ENCODE measurements around the gene EIF5B. TPM values are rescaled to one million over a fixed set of nuclear protein-coding genes. Genes with fewer than 3 reads are reported as not detected.

The EIF5B gene
- total and polyA plus RNA-seq, 2 of the 4 experiments (the other 2 are of a cell fraction), result 19.7 to 21.8 TPM

DNA sequence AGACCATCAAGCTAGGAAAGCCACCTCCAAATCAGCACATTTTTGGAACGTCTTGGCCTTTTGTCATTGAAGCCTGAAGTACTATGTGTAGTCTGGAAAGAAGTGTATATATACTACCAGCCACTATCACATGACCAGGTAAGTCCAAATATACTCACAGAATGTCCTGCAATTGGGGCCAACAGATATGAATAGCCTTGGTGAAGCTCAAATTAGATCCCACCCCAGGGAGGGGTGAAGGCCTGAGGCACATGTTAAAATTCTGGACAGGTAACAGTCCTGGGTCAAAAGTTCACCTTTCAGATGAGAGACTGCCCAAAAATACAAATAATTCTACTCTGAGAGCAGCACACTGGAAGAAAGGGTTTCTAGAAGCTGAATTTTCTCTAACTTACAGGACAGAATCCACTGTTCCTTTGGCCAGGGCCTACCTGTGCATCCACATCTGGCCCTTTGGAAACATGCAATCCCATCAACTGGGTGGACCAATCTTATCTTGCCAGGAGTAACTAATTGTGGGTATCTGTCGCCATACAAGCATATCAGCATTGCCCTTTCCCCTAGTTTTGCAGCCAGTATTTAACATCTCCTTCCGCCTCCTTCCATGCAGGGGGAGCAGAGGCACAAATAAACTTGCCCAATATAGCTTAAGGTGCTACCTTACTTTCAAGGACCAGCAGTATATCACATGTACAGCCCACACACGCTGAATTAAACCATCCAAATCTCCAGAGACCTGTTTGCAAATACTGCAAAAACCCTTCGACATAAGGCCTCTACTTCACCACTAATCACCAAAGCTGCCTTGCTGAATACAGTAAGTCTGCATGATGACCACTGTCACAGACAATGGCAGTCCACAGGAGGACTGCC lies 67.8 kb downstream of the EIF5B start:
- dilution Hi-C loops (cut with HindIII; ENCODE audit: low sequenced_read_pairs, unreplicated experiment), result no loop called here
- Histone ChIP-seq H2BK120ac (ENCODE audit: low read depth, low read length) (no peak overlapping the region), H3K79me1 (ENCODE audit: low read depth in 1 of 2, low read length in 2 of 2) (peaks cover 0 to 6% of the 10 kb centered on the region in 2 experiments; a peak in 3 of 4 replicates), H3K4me1 (ENCODE audit: control insufficient read depth, insufficient read depth, low read length) (no peaks in the 10 kb centered on the region), H3K18ac (ENCODE audit: low read depth, low read length) (no peak overlapping the region), H3K4me2 (ENCODE audit: low read depth, low read length) (no peak overlapping the region), H3K27me3 (ENCODE audit: control insufficient read depth, insufficient read depth, low read length) (no peaks in the 10 kb centered on the region), H2AK5ac (ENCODE audit: low read depth, low read length) (no peak overlapping the region), H2BK20ac (ENCODE audit: low read depth, low read length) (no peak overlapping the region), H3K9ac (ENCODE audit: low read depth, low read length) (no peak overlapping the region), H3K4ac (ENCODE audit: low read depth, low read length) (no peak overlapping the region), H3K27ac (ENCODE audit: insufficient read depth, low read length) (no peak overlapping the region), H2AFZ (replicated peaks; ENCODE audit: low read length, poor library complexity) (no peak overlapping the region), H2AK9ac (replicated peaks; ENCODE audit: low read depth, low read length, poor library complexity) (no peak overlapping the region), H3K36me3 (ENCODE audit: control insufficient read depth, insufficient read depth, low read length) (peaks cover 36% of the 10 kb centered on the region), H4K8ac (ENCODE audit: low read depth in 2 of 2, low read length in 2 of 2) (no peak overlapping the region), H4K20me1 (ENCODE audit: insufficient read depth, low read length) (no peaks in the 10 kb centered on the region), H2BK15ac (ENCODE audit: low read depth, low read length) (no peak overlapping the region), H3K14ac (replicated peaks; ENCODE audit: low read depth, low read length) (no peak overlapping the region), H4K5ac (ENCODE audit: low read depth, low read length) (no peak overlapping the region), H4K91ac (ENCODE audit: insufficient read depth, low read depth, low read length) (no peak overlapping the region), H3K56ac (ENCODE audit: extremely low read depth, insufficient read depth, low read length) (no peak overlapping the region), H2BK5ac (ENCODE audit: low read depth, low read length, poor library complexity, severe bottlenecking) (no peak overlapping the region), H3K9me3 (ENCODE audit: control insufficient read depth, insufficient read depth, low read length) (no peaks in the 10 kb centered on the region), H3K9me1 (ENCODE audit: insufficient read depth, low read length) (no peaks in the 10 kb centered on the region; the same call in 1 of the 2 replicates), H3K4me3 (ENCODE audit: insufficient read depth, low read depth, low read length) (no peak overlapping the region), H3K23ac (ENCODE audit: low read depth, low read length) (no peak overlapping the region)
- in situ Hi-C loops (cut with MboI; ENCODE audit: low sequenced_read_pairs), result no loop called here
- ATAC-seq (ENCODE audit: low read depth), result no peak
- 100% methylated on average over 1 of the region's 5 CpGs; no CpG with 5 or more reads in 1 of the 2 experiments for WGBS, 2 experiments (ENCODE audit: extremely low coverage in 2 of 2, insufficient read length in 1 of 2)
- POLR2A ChIA-PET (ENCODE audit: unreplicated experiment), result no interaction called here
- no peak for TF ChIP-seq RCOR1 (IDR thresholded peaks at IDR 0.05; ENCODE audit: insufficient replicate concordance, low read length)
- no peak for TF ChIP-seq CHD1 (IDR thresholded peaks at IDR 0.05; ENCODE audit: low read depth, low read length)
- TF ChIP-seq SMC3 (IDR thresholded peaks at IDR 0.05; ENCODE audit: low read depth, low read length), result no peak
- no peak for TF ChIP-seq FOS (IDR thresholded peaks at IDR 0.05; ENCODE audit: low read depth, low read length)
- TF ChIP-seq BHLHE40 (IDR thresholded peaks at IDR 0.05; ENCODE audit: low read depth, low read length), result no peak
- TF ChIP-seq MAZ (IDR thresholded peaks at IDR 0.05; ENCODE audit: borderline replicate concordance, low read depth, low read length), result no peak
- TF ChIP-seq, protein P1, sequence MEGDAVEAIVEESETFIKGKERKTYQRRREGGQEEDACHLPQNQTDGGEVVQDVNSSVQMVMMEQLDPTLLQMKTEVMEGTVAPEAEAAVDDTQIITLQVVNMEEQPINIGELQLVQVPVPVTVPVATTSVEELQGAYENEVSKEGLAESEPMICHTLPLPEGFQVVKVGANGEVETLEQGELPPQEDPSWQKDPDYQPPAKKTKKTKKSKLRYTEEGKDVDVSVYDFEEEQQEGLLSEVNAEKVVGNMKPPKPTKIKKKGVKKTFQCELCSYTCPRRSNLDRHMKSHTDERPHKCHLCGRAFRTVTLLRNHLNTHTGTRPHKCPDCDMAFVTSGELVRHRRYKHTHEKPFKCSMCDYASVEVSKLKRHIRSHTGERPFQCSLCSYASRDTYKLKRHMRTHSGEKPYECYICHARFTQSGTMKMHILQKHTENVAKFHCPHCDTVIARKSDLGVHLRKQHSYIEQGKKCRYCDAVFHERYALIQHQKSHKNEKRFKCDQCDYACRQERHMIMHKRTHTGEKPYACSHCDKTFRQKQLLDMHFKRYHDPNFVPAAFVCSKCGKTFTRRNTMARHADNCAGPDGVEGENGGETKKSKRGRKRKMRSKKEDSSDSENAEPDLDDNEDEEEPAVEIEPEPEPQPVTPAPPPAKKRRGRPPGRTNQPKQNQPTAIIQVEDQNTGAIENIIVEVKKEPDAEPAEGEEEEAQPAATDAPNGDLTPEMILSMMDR (conservative IDR thresholded peaks at IDR 0.05; ENCODE audit: low read depth, low read length), result no peak
- TF ChIP-seq MAFK (IDR thresholded peaks at IDR 0.05; ENCODE audit: low read depth, low read length), result no peak
- TF ChIP-seq, protein P2, sequence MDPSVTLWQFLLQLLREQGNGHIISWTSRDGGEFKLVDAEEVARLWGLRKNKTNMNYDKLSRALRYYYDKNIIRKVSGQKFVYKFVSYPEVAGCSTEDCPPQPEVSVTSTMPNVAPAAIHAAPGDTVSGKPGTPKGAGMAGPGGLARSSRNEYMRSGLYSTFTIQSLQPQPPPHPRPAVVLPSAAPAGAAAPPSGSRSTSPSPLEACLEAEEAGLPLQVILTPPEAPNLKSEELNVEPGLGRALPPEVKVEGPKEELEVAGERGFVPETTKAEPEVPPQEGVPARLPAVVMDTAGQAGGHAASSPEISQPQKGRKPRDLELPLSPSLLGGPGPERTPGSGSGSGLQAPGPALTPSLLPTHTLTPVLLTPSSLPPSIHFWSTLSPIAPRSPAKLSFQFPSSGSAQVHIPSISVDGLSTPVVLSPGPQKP (IDR thresholded peaks at IDR 0.05; ENCODE audit: borderline replicate concordance, low read depth, low read length), result no peak
- TF ChIP-seq POLR2A (IDR thresholded peaks at IDR 0.05; ENCODE audit: low read depth, low read length), result no peak
- TF ChIP-seq NFE2L2 (IDR thresholded peaks at IDR 0.05; ENCODE audit: low read depth, low read length), result no peak
- TF ChIP-seq, protein P3, sequence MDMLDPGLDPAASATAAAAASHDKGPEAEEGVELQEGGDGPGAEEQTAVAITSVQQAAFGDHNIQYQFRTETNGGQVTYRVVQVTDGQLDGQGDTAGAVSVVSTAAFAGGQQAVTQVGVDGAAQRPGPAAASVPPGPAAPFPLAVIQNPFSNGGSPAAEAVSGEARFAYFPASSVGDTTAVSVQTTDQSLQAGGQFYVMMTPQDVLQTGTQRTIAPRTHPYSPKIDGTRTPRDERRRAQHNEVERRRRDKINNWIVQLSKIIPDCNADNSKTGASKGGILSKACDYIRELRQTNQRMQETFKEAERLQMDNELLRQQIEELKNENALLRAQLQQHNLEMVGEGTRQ (IDR thresholded peaks at IDR 0.05; ENCODE audit: low read depth, low read length), result no peak
- intact Hi-C loops (cut with micrococcal nuclease), result no loop called here
- no TSS peak for BruUV-seq (replicated peaks)
- no peak for DNase-seq
- CTCF ChIA-PET, result no interaction called here
